Thyroid gland (tissue), 4 donors: ENCODE measurements around the gene PPP4C.

Source experiments
- POLR2A ChIP-seq, 2 donors: fragments of 450-650 bp; IDR thresholded peaks; one replicate each; pipeline ENCODE4 v1.6.1; 2017; ENCODE audit warnings: antibody characterized with exemption in 2 of 2, mild to moderate bottlenecking in 2 of 2, moderate library complexity in 1 of 2
- TF ChIP-seq, protein P1 (sequence below), 6 experiments: fragments of 200-600 bp in 3 of 6; fragments of 450-650 bp in 3 of 6; sonication (generic) in 3 of 6; IDR thresholded peaks; one replicate each; pipeline ENCODE4 v1.5.1; 2016 to 2019; ENCODE audit warnings: antibody characterized with exemption in 6 of 6, mild to moderate bottlenecking in 2 of 6, inconsistent platforms in 1 of 6, moderate library complexity in 1 of 6

DNA sequence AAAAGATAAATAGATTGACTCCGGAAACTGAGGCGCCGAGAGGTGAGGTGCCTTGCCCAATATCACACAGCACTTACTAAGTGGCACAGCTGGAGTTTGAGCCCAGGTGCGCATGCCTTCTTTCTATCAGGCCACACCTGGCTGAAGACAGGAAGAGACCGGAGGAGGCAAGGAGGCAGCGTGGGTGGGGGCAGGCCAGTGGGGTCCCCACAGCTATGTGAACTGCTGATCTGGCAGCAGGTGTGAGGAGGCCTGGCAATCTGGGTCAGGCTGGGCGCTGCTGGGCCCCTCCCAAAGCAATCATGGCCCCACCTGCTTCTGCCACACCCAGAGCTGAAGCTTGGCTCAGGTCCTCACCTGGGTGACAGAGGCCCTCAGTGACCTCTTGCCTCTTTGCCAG lies 39.4 kb downstream of the PPP4C start:
- TF ChIP-seq, protein P1, sequence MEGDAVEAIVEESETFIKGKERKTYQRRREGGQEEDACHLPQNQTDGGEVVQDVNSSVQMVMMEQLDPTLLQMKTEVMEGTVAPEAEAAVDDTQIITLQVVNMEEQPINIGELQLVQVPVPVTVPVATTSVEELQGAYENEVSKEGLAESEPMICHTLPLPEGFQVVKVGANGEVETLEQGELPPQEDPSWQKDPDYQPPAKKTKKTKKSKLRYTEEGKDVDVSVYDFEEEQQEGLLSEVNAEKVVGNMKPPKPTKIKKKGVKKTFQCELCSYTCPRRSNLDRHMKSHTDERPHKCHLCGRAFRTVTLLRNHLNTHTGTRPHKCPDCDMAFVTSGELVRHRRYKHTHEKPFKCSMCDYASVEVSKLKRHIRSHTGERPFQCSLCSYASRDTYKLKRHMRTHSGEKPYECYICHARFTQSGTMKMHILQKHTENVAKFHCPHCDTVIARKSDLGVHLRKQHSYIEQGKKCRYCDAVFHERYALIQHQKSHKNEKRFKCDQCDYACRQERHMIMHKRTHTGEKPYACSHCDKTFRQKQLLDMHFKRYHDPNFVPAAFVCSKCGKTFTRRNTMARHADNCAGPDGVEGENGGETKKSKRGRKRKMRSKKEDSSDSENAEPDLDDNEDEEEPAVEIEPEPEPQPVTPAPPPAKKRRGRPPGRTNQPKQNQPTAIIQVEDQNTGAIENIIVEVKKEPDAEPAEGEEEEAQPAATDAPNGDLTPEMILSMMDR (IDR thresholded peaks at IDR 0.05) = no peak
- no peak for TF ChIP-seq POLR2A (IDR thresholded peaks at IDR 0.05)
